Stomach (tissue), 9 donors: ENCODE data around the gene SPTAN1. TPM values are rescaled to one million over a fixed set of nuclear protein-coding genes. Genes with fewer than 3 reads are reported as not detected.

Source experiments
- DNase-seq, 2 donors: peaks; one replicate each; pipeline versions ENCODE4 v3.0.0 to v3.0.0-alpha.2; 2013 to 2019
- H3K27ac ChIP-seq, 5 donors: fragments of 200-600 bp in 4 of 5; sonication (generic) in 4 of 5; one replicate each; pipeline ENCODE4 v1.5.1; 2013 to 2019; ENCODE audit warnings: mild to moderate bottlenecking in 1 of 5, moderate library complexity in 1 of 5
- H3K27me3 ChIP-seq, 3 donors: fragments of 200-600 bp; sonication (generic); one replicate each; pipeline ENCODE4 v1.5.1; 2017 to 2019; ENCODE audit warnings: mixed run types in 1 of 3
- H3K36me3 ChIP-seq, 4 donors: fragments of 200-600 bp; sonication (generic); 1 replicate in 3 of 4; 2 replicates in 1 of 4; pipeline ENCODE4 v1.5.1; 2016 to 2019
- H3K4me1 ChIP-seq, 4 donors: fragments of 200-600 bp; sonication (generic); one replicate each; pipeline ENCODE4 v1.5.1; 2016 to 2019
- H3K4me3 ChIP-seq, 4 donors: fragments of 200-600 bp; sonication (generic) in 3 of 4; one replicate each; pipeline ENCODE4 v1.5.1; 2016 to 2019; ENCODE audit warnings: mild to moderate bottlenecking in 1 of 4
- H3K9me3 ChIP-seq, 4 donors: fragments of 200-600 bp; sonication (generic); one replicate each; pipeline ENCODE4 v1.5.1; 2016 to 2019
- EP300 ChIP-seq: sonication (generic); formaldehyde crosslinking; IDR thresholded peaks from one replicate; pipeline ENCODE4 v1.6.1; 2017; ENCODE audit warnings: antibody characterized with exemption
- POLR2A ChIP-seq, 4 donors: fragments of 450-650 bp; IDR thresholded peaks; one replicate each; pipeline ENCODE4 v1.6.1; 2016; ENCODE audit warnings: antibody characterized with exemption in 4 of 4, control low read depth in 2 of 4, mild to moderate bottlenecking in 1 of 4, moderate library complexity in 1 of 4
- POLR2AphosphoS5 ChIP-seq, 3 donors: sonication (generic); formaldehyde crosslinking; IDR thresholded peaks; one replicate each; pipeline ENCODE4 v1.6.1; 2016; ENCODE audit warnings: antibody characterized with exemption in 3 of 3
- WGBS, 5 donors: extraction: QIAGEN DNeasy Blood & Tissue Kit in 3 of 5; methylation state at CpG; one replicate each; pipeline versions ENCODE4 v1.1.5 to v1.1.7; 2013 to 2018; 5-methylcytosine and 5-hydroxymethylcytosine counted together
- intact Hi-C: fragments of 100-400 bp; cut with DNase I; formaldehyde crosslinking; loops from one replicate; pipeline ENCODE4 v1.15.1; 2023; ENCODE audit warnings: low total_unique reads
- polyA plus RNA-seq, 3 donors: library from polyadenylated mRNA; stranded (reverse); fragments of 200-250 nt; gene quantifications; one replicate each; pipeline ENCODE4 v1.2.3, GENCODE V29; 2013
- total RNA-seq, 5 donors: library from RNA; depleted of rRNA; stranded (reverse); fragments of >200 nt; gene quantifications; one replicate each; pipeline versions ENCODE4 v1.1.0 to v1.2.3, GENCODE V29; 2014 to 2016
- TF ChIP-seq, protein P1 (sequence below), 7 experiments: fragments of 450-650 bp in 4 of 7; fragments of 200-600 bp in 3 of 7; sonication (generic) in 3 of 7; IDR thresholded peaks; one replicate each; pipeline ENCODE4 v1.5.1; 2016 to 2019; ENCODE audit warnings: antibody characterized with exemption in 7 of 7, control low read depth in 2 of 7, mild to moderate bottlenecking in 1 of 7
- donor health status: healthy with polysubstance abuse.
- donor health status: Bipolar disorder and iron deficiency.
- donor health status: healthy.

The SPTAN1 gene
- total and polyA plus RNA-seq, 8 donors: 41.4 to 726 (median 305) TPM

DNA sequence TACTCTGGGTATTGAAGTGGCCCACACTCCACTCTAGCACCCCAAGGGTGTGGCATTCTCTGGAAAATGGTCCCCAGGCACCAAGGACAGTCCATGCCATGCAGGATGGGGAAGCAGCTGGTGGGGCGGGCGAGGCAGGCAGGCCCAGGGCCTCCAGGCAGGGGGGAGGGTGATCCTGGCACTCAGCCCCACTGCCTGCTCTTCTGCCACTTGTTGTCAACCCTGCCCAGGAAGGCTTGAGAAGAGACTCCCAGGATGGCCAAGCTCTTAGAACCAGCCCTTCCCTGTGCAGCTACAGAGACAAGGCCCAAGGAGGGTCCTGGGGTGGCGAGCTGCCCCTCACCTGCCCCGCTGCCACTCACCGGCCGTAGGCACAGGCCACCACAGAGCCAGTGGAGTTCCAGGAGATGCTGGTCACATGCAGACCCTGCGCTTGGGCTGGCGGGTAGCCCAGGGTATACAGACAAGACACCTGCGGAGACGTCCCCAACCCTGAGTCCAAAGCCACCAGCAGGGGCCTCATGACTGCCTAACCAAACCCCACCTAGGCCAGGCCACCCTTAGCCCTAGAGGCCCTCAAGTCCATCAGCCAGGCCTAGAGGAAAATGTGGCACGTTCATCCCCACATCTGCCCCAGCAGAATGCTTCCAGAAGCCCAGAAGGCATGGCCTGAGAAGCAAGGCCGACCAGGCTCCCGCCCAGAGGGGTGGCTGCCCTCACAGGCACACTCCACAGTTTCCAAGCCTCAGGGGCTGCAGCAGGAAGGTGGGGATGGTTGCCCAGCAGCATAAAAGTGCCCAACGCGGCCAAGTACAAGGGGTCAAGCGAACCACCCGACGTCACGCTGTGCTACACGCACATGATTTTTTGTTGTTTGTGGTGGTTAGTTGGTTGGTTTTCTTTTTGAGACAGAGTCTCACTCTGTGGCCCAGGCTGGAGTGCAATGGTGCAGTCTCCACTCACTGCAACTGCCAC, 84.5 kb downstream of the SPTAN1 start:
- TF ChIP-seq, protein P1, sequence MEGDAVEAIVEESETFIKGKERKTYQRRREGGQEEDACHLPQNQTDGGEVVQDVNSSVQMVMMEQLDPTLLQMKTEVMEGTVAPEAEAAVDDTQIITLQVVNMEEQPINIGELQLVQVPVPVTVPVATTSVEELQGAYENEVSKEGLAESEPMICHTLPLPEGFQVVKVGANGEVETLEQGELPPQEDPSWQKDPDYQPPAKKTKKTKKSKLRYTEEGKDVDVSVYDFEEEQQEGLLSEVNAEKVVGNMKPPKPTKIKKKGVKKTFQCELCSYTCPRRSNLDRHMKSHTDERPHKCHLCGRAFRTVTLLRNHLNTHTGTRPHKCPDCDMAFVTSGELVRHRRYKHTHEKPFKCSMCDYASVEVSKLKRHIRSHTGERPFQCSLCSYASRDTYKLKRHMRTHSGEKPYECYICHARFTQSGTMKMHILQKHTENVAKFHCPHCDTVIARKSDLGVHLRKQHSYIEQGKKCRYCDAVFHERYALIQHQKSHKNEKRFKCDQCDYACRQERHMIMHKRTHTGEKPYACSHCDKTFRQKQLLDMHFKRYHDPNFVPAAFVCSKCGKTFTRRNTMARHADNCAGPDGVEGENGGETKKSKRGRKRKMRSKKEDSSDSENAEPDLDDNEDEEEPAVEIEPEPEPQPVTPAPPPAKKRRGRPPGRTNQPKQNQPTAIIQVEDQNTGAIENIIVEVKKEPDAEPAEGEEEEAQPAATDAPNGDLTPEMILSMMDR (IDR thresholded peaks at IDR 0.05): no peak
- TF ChIP-seq POLR2A (IDR thresholded peaks at IDR 0.05): no peak
- no peak for TF ChIP-seq EP300
- no peak for TF ChIP-seq POLR2AphosphoS5 (IDR thresholded peaks at IDR 0.05)
- H3K27ac ChIP-seq: peak overlapping the region; percentile 88 to 97 (median 96)
- 80 to 88% (median 83%) methylated on average over 11 to 20 of the region's 20 CpGs for WGBS, 5 donors
- H3K27me3 ChIP-seq: no peaks in the 10 kb centered on the region
- H3K4me3 ChIP-seq: no peak overlapping the region
- no peaks in the 10 kb centered on the region for H3K9me3 ChIP-seq
- H3K4me1 ChIP-seq: peaks cover 24 to 34% (median 25%) of the 10 kb centered on the region in 4 donors
- H3K36me3 ChIP-seq: peaks cover 21 to 67% (median 55%) of the 10 kb centered on the region in 4 donors
- intact Hi-C loops: no loop called here
- DNase-seq: peak in 1 of 2 donors; percentile 39

DNA sequence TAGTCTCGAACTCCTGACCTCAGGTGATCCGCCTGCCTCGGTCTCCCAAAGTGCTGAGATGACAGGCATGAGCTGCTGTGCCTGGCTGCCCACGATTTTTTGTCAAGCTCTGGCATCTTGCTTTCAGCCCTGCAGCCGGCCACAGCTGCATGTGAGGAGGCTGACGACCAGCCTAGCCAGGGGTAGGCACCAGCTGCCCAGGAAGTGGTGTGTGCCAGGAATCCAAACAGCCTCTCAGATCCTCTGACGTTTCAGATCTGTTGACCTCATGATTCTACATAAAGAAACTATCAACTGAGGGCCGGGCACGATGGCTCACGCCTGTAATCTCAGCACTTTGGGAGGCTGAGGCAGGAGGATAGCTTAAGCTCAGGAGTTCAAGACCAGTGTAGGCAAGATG, 85.3 kb downstream of the SPTAN1 start:
- Histone ChIP-seq H3K4me1 (peaks cover 24 to 34% (median 25%) of the 10 kb centered on the region in 4 donors), H3K27ac (peak overlapping the region in 4 of 5 donors; percentile 0 to 97 (median 65)), H3K4me3 (no peak overlapping the region), H3K36me3 (peaks cover 13 to 59% (median 47%) of the 10 kb centered on the region in 4 donors), H3K27me3 (no peaks in the 10 kb centered on the region), H3K9me3 (no peaks in the 10 kb centered on the region)
- WGBS, 5 donors: 58 to 69% (median 64%) methylated on average over 10 of the region's 10 CpGs
- no peak for TF ChIP-seq EP300
- no peak for TF ChIP-seq POLR2A (IDR thresholded peaks at IDR 0.05)
- TF ChIP-seq, protein P1 (IDR thresholded peaks at IDR 0.05): no peak
- TF ChIP-seq POLR2AphosphoS5 (IDR thresholded peaks at IDR 0.05): no peak
- DNase-seq: no peak
- intact Hi-C loops: no loop called here

- no peaks in the 10 kb centered on the region for H3K9me3 ChIP-seq
- H3K36me3 ChIP-seq: peaks cover 4 to 50% (median 38%) of the 10 kb centered on the region in 4 donors
- H3K27me3 ChIP-seq: no peaks in the 10 kb centered on the region
- peaks cover 24 to 34% (median 26%) of the 10 kb centered on the region in 4 donors for H3K4me1 ChIP-seq
- 87 to 100% (median 97%) methylated on average over 4 of the region's 4 CpGs for WGBS, 5 donors
- H3K4me3 ChIP-seq: no peak overlapping the region
- TF ChIP-seq POLR2A (IDR thresholded peaks at IDR 0.05): no peak
- no peak for TF ChIP-seq POLR2AphosphoS5 (IDR thresholded peaks at IDR 0.05)
- TF ChIP-seq, protein P1 (IDR thresholded peaks at IDR 0.05): no peak
- no peak for TF ChIP-seq EP300
- peak overlapping the region in 1 of 5 donors; percentile 34 for H3K27ac ChIP-seq
- intact Hi-C loops: no loop called here
- no peak for DNase-seq
These were observed 86.2 kb downstream of the SPTAN1 start for GRCh38 chr9:128638580-128638979.

- TF ChIP-seq, protein P1 (IDR thresholded peaks at IDR 0.05): no peak
- TF ChIP-seq EP300: no peak
- no peak for TF ChIP-seq POLR2AphosphoS5 (IDR thresholded peaks at IDR 0.05)
- TF ChIP-seq POLR2A (IDR thresholded peaks at IDR 0.05): no peak
- H3K4me3 ChIP-seq: no peak overlapping the region
- 94 to 98% (median 97%) methylated on average over 12 to 18 of the region's 18 CpGs for WGBS, 5 donors
- intact Hi-C loops: loop anchor here (10.0 kb wide), 1 partner anchor 54 kb away; no protein-coding TSS in a partner anchor
- peaks cover 0 to 40% (median 27%) of the 10 kb centered on the region in 4 donors for H3K36me3 ChIP-seq
- H3K27me3 ChIP-seq: no peaks in the 10 kb centered on the region
- H3K9me3 ChIP-seq: no peaks in the 10 kb centered on the region
- H3K27ac ChIP-seq: no peak overlapping the region
- peaks cover 9 to 15% (median 12%) of the 10 kb centered on the region in 4 donors for H3K4me1 ChIP-seq
- DNase-seq: no peak
These were observed 88.2 kb downstream of the SPTAN1 start for GRCh38 chr9:128640603-128641002.
